ENCODE data around the gene S100A16.

The S100A16 gene

GRCh38 chr1:153568367-153569099 is 44.4 kb downstream of the S100A16 start:
- Histone ChIP-seq H3K4me3 (ENCODE audit: control insufficient read depth in 1 of 7, extremely low read depth in 1 of 7, insufficient read depth in 4 of 7, low read depth in 2 of 7, low read length in 6 of 7) (peak overlapping the region in 5 of 7 experiments; percentile 8 to 58 (median 19)), H3K36me3 (ENCODE audit: control insufficient read depth in 4 of 4, insufficient read depth in 4 of 4, low read length in 3 of 4) (no peaks in the 10 kb centered on the region), H3K4me1 (ENCODE audit: control extremely low read depth in 1 of 4, control insufficient read depth in 4 of 4, insufficient read depth in 4 of 4, low read length in 3 of 4) (peaks cover 9 to 68% (median 43%) of the 10 kb centered on the region in 4 experiments), H3K9me3 (ENCODE audit: control extremely low read depth in 1 of 5, control insufficient read depth in 4 of 5, insufficient read depth in 2 of 5, low read depth in 1 of 5, low read length in 4 of 5) (no peaks in the 10 kb centered on the region), H3K27me3 (replicated peaks in 2 of 5; ENCODE audit: control insufficient read depth in 4 of 5, insufficient read depth in 5 of 5, low read length in 4 of 5) (no peaks in the 10 kb centered on the region), H3K27ac (ENCODE audit: insufficient read depth in 1 of 2, low read depth in 1 of 2, low read length in 2 of 2, poor library complexity in 1 of 2, severe bottlenecking in 2 of 2) (no peak overlapping the region)
- peak; percentile 81 to 87 (median 87) for DNase-seq
- ChIA-PET CTCF (interaction anchor here (0.7 to 7.5 kb wide), 26 partner anchors 9 to 220 kb away, joined by 3 to 262 read pairs (median 6); partner anchors contain the start of genes PGLYRP4, S100A1, S100A13 and S100A14), POLR2A (interaction anchor here (0.7 to 1.5 kb wide), 3 partner anchors 33 to 65 kb away, joined by 4 to 6 read pairs (median 6); partner anchors contain the start of genes CHTOP and S100A6)
- 22% methylated on average over 23 of the region's 25 CpGs for WGBS (ENCODE audit: insufficient coverage)

GRCh38 chr1:153567621-153568366 is 45.1 kb downstream of the S100A16 start:
- POLR2A ChIA-PET, result interaction anchor here (0.7 to 1.5 kb wide), 3 partner anchors 32 to 66 kb away, joined by 4 to 6 read pairs (median 6); partner anchors contain the start of genes CHTOP and S100A6
- Histone ChIP-seq H3K4me1 (ENCODE audit: control extremely low read depth in 1 of 4, control insufficient read depth in 4 of 4, insufficient read depth in 4 of 4, low read length in 3 of 4) (peaks cover 5 to 64% (median 35%) of the 10 kb centered on the region in 4 experiments), H3K36me3 (ENCODE audit: control insufficient read depth in 4 of 4, insufficient read depth in 4 of 4, low read length in 3 of 4) (no peaks in the 10 kb centered on the region), H3K27ac (ENCODE audit: insufficient read depth in 1 of 2, low read depth in 1 of 2, low read length in 2 of 2, poor library complexity in 1 of 2, severe bottlenecking in 2 of 2) (no peak overlapping the region), H3K4me3 (ENCODE audit: control insufficient read depth in 1 of 7, extremely low read depth in 1 of 7, insufficient read depth in 4 of 7, low read depth in 2 of 7, low read length in 6 of 7) (no peak overlapping the region), H3K27me3 (replicated peaks in 2 of 5; ENCODE audit: control insufficient read depth in 4 of 5, insufficient read depth in 5 of 5, low read length in 4 of 5) (no peaks in the 10 kb centered on the region), H3K9me3 (ENCODE audit: control extremely low read depth in 1 of 5, control insufficient read depth in 4 of 5, insufficient read depth in 2 of 5, low read depth in 1 of 5, low read length in 4 of 5) (no peaks in the 10 kb centered on the region)
- WGBS (ENCODE audit: insufficient coverage), result 95% methylated on average over 17 of the region's 22 CpGs
- CTCF ChIA-PET, result interaction anchor here (0.7 to 7.5 kb wide), 26 partner anchors 8 to 395 kb away, joined by 3 to 262 read pairs (median 5); partner anchors contain the start of genes PGLYRP4, S100A1, S100A13 and S100A14
- DNase-seq, result no peak

- Histone ChIP-seq H3K4me1 (ENCODE audit: control extremely low read depth in 1 of 4, control insufficient read depth in 4 of 4, insufficient read depth in 4 of 4, low read length in 3 of 4) (peaks cover 3 to 53% (median 33%) of the 10 kb centered on the region in 4 experiments), H3K27ac (ENCODE audit: insufficient read depth in 1 of 2, low read depth in 1 of 2, low read length in 2 of 2, poor library complexity in 1 of 2, severe bottlenecking in 2 of 2) (peak overlapping the region; percentile 47 to 80), H3K9me3 (ENCODE audit: control extremely low read depth in 1 of 5, control insufficient read depth in 4 of 5, insufficient read depth in 2 of 5, low read depth in 1 of 5, low read length in 4 of 5) (no peaks in the 10 kb centered on the region), H3K4me3 (ENCODE audit: control insufficient read depth in 1 of 7, extremely low read depth in 1 of 7, insufficient read depth in 4 of 7, low read depth in 2 of 7, low read length in 6 of 7) (peak overlapping the region in 4 of 7 experiments; percentile 16 to 57 (median 30)), H3K27me3 (replicated peaks in 2 of 5; ENCODE audit: control insufficient read depth in 4 of 5, insufficient read depth in 5 of 5, low read length in 4 of 5) (no peaks in the 10 kb centered on the region), H3K36me3 (ENCODE audit: control insufficient read depth in 4 of 4, insufficient read depth in 4 of 4, low read length in 3 of 4) (no peaks in the 10 kb centered on the region)
- 57% methylated on average over 10 of the region's 16 CpGs for WGBS (ENCODE audit: insufficient coverage)
- ChIA-PET POLR2A (interaction anchor here (0.6 to 2.0 kb wide), 4 partner anchors 21 to 43 kb away, joined by 4 to 15 read pairs (median 8); partner anchors contain the start of genes S100A4 and S100A6), CTCF (interaction anchor here (0.6 to 11.1 kb wide), 10 partner anchors 13 to 67 kb away, joined by 3 to 116 read pairs (median 4); partner anchors contain the start of genes CHTOP, S100A13, S100A5 and S100A6)
- DNase-seq, result peak; percentile 92 to 98 (median 98)
These were observed 46.2 kb downstream of the S100A16 start for GRCh38 chr1:153566414-153567371.

GRCh38 chr1:153565529-153566374 is 47.2 kb downstream of the S100A16 start, which contains the start of gene S100A2:
Gene S100A2 (minus strand): TSS chr1:153565844. CDS start chr1:153563877, 1,967 bp downstream.
- H3K27ac ChIP-seq (ENCODE audit: insufficient read depth in 1 of 2, low read depth in 1 of 2, low read length in 2 of 2, poor library complexity in 1 of 2, severe bottlenecking in 2 of 2), result peak within 1 kb of the TSS; percentile 47 to 80
- H3K4me1 ChIP-seq (ENCODE audit: control extremely low read depth in 1 of 4, control insufficient read depth in 4 of 4, insufficient read depth in 4 of 4, low read length in 3 of 4), result peaks cover 3 to 53% (median 33%) of the 10 kb centered on the region in 4 experiments
- ChIA-PET CTCF (interaction anchor here (0.6 to 11.1 kb wide), 10 partner anchors 12 to 68 kb away, joined by 3 to 116 read pairs (median 4); partner anchors contain the start of genes CHTOP, S100A13, S100A5 and S100A6), POLR2A (interaction anchor here (1.0 to 2.0 kb wide), 3 partner anchors 20 to 30 kb away, joined by 5 to 15 read pairs (median 11); partner anchors contain the start of genes S100A4 and S100A6)
- DNase-seq, result peak; percentile 34 to 76 (median 65)
- H3K9me3 ChIP-seq (ENCODE audit: control extremely low read depth in 1 of 5, control insufficient read depth in 4 of 5, insufficient read depth in 2 of 5, low read depth in 1 of 5, low read length in 4 of 5), result no peaks in the 10 kb centered on the region
- 38% methylated on average over 7 of the region's 8 CpGs for WGBS (ENCODE audit: insufficient coverage)
- H3K4me3 ChIP-seq (ENCODE audit: control insufficient read depth in 1 of 7, extremely low read depth in 1 of 7, insufficient read depth in 4 of 7, low read depth in 2 of 7, low read length in 6 of 7), result peak within 1 kb of the TSS in 4 of 7 experiments; percentile 16 to 57 (median 30)
- H3K36me3 ChIP-seq (ENCODE audit: control insufficient read depth in 4 of 4, insufficient read depth in 4 of 4, low read length in 3 of 4), result no peaks in the 10 kb centered on the region
- H3K27me3 ChIP-seq (replicated peaks in 2 of 5; ENCODE audit: control insufficient read depth in 4 of 5, insufficient read depth in 5 of 5, low read length in 4 of 5), result no peaks in the 10 kb centered on the region

- no peaks in the 10 kb centered on the region for H3K27me3 ChIP-seq (replicated peaks in 2 of 5; ENCODE audit: control insufficient read depth in 4 of 5, insufficient read depth in 5 of 5, low read length in 4 of 5)
- H3K36me3 ChIP-seq (ENCODE audit: control insufficient read depth in 4 of 4, insufficient read depth in 4 of 4, low read length in 3 of 4), result no peaks in the 10 kb centered on the region
- peaks cover 3 to 53% (median 33%) of the 10 kb centered on the region in 4 experiments for H3K4me1 ChIP-seq (ENCODE audit: control extremely low read depth in 1 of 4, control insufficient read depth in 4 of 4, insufficient read depth in 4 of 4, low read length in 3 of 4)
- DNase-seq, result no peak
- H3K9me3 ChIP-seq (ENCODE audit: control extremely low read depth in 1 of 5, control insufficient read depth in 4 of 5, insufficient read depth in 2 of 5, low read depth in 1 of 5, low read length in 4 of 5), result no peaks in the 10 kb centered on the region
- H3K4me3 ChIP-seq (ENCODE audit: control insufficient read depth in 1 of 7, extremely low read depth in 1 of 7, insufficient read depth in 4 of 7, low read depth in 2 of 7, low read length in 6 of 7), result no peak overlapping the region
- no peak overlapping the region for H3K27ac ChIP-seq (ENCODE audit: insufficient read depth in 1 of 2, low read depth in 1 of 2, low read length in 2 of 2, poor library complexity in 1 of 2, severe bottlenecking in 2 of 2)
- CTCF ChIA-PET, result interaction anchor here (0.7 to 11.1 kb wide), 5 partner anchors 9 to 43 kb away, joined by 3 to 116 read pairs (median 4); partner anchors contain the start of gene S100A6
- 100% methylated on average over 4 of the region's 7 CpGs for WGBS (ENCODE audit: insufficient coverage)
- POLR2A ChIA-PET, result interaction anchor here (0.7 kb wide), 1 partner anchor 38 kb away, joined by 3 read pairs; no protein-coding TSS in a partner anchor
These were observed 48.9 kb downstream of the S100A16 start for GRCh38 chr1:153563991-153564390.

Measured in common myeloid progenitor, CD34-positive (primary cell).